Transverse colon (tissue), 4 donors: ENCODE data around the gene RUBCN.
"Not testable (repeated sequence)": the region's sequence is repeated elsewhere in the genome, so short reads cannot be mapped to it uniquely, and the experiment has no call there.

Experiments used
- CTCF ChIP-seq, 5 experiments: fragments of 200-600 bp in 3 of 5; fragments of 450-650 bp in 2 of 5; sonication (generic) in 3 of 5; IDR thresholded peaks; 1 replicate in 2 of 5; 2 replicates in 3 of 5; pipeline ENCODE4 v1.5.1; 2016 to 2017; ENCODE audit warnings: antibody characterized with exemption in 5 of 5, inconsistent platforms in 3 of 5, mild to moderate bottlenecking in 2 of 5, moderate library complexity in 1 of 5
- EP300 ChIP-seq: sonication (generic); formaldehyde crosslinking; IDR thresholded peaks from one replicate; pipeline ENCODE4 v1.6.1; 2017; ENCODE audit warnings: antibody characterized with exemption, low read depth
- POLR2A ChIP-seq: fragments of 450-650 bp; IDR thresholded peaks from one replicate; pipeline ENCODE4 v1.6.1; 2016; ENCODE audit warnings: antibody characterized with exemption, mild to moderate bottlenecking, moderate library complexity
- POLR2AphosphoS5 ChIP-seq, 3 donors: sonication (generic); formaldehyde crosslinking; IDR thresholded peaks; one replicate each; pipeline ENCODE4 v1.6.1; 2016; ENCODE audit warnings: antibody characterized with exemption in 3 of 3

DNA sequence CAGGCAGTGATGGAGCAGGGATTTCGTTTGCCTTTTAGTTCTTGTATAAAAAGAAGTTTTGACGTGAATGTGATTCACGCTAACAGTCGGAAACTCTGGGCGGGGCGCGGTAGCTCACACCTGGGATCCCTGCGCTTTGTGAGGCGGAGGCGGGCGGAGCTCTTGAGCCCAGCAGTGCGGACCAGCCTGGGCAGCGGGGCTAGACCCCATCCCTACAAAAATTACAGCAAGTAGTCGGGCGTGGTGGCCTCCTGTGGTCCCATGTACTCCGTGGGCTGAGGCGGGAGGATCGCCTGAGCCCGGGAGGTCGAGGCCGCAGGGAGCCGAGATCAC, 81.7 kb downstream of the RUBCN start:
- not testable (repeated sequence) for TF ChIP-seq CTCF (IDR thresholded peaks at IDR 0.05); POLR2AphosphoS5 (IDR thresholded peaks at IDR 0.05); POLR2A; EP300
